Measurements from ENCODE around the gene TMEM69.

- TF ChIP-seq CTCF (IDR thresholded peaks at IDR 0.05) (no peak), POLR2AphosphoS5 (IDR thresholded peaks at IDR 0.05) (peak in 1 of 3 donors; percentile 48), POLR2A (IDR thresholded peaks at IDR 0.05) (no peak)
Measured at GRCh38 chr1:45730075-45730779, 42.2 kb downstream of the TMEM69 start.
